ENCODE measurements around the gene MDFIC.

DNA sequence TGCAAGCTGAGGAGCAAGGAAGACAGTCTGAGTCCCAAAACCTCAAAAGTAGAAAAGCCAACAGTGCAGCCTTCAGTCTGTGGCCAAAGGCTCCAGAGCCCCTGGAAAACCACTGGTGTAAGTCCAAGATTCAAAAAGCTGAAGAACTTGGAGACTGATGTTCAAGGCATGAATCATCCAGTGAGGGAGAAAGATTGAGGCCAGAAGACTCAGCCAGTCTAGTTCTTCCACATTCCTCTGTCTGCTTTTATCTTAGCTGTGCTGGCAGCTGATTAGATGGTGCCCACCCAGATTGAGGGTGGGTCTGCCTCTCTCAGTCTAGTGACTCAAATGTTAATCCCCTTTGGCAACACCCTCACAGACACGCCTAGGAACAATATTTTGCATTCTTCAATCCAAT, 20.1 kb upstream of the MDFIC start:
- TF ChIP-seq EZH2 (IDR thresholded peaks at IDR 0.05; ENCODE audit: low read depth, unreplicated experiment) = no peak
- TF ChIP-seq, protein P1, sequence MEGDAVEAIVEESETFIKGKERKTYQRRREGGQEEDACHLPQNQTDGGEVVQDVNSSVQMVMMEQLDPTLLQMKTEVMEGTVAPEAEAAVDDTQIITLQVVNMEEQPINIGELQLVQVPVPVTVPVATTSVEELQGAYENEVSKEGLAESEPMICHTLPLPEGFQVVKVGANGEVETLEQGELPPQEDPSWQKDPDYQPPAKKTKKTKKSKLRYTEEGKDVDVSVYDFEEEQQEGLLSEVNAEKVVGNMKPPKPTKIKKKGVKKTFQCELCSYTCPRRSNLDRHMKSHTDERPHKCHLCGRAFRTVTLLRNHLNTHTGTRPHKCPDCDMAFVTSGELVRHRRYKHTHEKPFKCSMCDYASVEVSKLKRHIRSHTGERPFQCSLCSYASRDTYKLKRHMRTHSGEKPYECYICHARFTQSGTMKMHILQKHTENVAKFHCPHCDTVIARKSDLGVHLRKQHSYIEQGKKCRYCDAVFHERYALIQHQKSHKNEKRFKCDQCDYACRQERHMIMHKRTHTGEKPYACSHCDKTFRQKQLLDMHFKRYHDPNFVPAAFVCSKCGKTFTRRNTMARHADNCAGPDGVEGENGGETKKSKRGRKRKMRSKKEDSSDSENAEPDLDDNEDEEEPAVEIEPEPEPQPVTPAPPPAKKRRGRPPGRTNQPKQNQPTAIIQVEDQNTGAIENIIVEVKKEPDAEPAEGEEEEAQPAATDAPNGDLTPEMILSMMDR (conservative IDR thresholded peaks at IDR 0.05; ENCODE audit: low read depth in 2 of 2) = no peak
- TF ChIP-seq ZNF331 (CRISPR knock-in tag; IDR thresholded peaks at IDR 0.05; ENCODE audit: low read depth) = no peak
- TF ChIP-seq POLR2AphosphoS5 (IDR thresholded peaks at IDR 0.05; ENCODE audit: low read depth) = no peak
- TF ChIP-seq, protein P2, sequence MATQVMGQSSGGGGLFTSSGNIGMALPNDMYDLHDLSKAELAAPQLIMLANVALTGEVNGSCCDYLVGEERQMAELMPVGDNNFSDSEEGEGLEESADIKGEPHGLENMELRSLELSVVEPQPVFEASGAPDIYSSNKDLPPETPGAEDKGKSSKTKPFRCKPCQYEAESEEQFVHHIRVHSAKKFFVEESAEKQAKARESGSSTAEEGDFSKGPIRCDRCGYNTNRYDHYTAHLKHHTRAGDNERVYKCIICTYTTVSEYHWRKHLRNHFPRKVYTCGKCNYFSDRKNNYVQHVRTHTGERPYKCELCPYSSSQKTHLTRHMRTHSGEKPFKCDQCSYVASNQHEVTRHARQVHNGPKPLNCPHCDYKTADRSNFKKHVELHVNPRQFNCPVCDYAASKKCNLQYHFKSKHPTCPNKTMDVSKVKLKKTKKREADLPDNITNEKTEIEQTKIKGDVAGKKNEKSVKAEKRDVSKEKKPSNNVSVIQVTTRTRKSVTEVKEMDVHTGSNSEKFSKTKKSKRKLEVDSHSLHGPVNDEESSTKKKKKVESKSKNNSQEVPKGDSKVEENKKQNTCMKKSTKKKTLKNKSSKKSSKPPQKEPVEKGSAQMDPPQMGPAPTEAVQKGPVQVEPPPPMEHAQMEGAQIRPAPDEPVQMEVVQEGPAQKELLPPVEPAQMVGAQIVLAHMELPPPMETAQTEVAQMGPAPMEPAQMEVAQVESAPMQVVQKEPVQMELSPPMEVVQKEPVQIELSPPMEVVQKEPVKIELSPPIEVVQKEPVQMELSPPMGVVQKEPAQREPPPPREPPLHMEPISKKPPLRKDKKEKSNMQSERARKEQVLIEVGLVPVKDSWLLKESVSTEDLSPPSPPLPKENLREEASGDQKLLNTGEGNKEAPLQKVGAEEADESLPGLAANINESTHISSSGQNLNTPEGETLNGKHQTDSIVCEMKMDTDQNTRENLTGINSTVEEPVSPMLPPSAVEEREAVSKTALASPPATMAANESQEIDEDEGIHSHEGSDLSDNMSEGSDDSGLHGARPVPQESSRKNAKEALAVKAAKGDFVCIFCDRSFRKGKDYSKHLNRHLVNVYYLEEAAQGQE (IDR thresholded peaks at IDR 0.05; ENCODE audit: unreplicated experiment) = no peak
- no peak for TF ChIP-seq EZH2phosphoT487 (IDR thresholded peaks at IDR 0.05; ENCODE audit: unreplicated experiment)
- TF ChIP-seq, protein P3, sequence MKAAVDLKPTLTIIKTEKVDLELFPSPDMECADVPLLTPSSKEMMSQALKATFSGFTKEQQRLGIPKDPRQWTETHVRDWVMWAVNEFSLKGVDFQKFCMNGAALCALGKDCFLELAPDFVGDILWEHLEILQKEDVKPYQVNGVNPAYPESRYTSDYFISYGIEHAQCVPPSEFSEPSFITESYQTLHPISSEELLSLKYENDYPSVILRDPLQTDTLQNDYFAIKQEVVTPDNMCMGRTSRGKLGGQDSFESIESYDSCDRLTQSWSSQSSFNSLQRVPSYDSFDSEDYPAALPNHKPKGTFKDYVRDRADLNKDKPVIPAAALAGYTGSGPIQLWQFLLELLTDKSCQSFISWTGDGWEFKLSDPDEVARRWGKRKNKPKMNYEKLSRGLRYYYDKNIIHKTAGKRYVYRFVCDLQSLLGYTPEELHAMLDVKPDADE (IDR thresholded peaks at IDR 0.05) = no peak
- TF ChIP-seq CREB1 (CRISPR knock-in tag; IDR thresholded peaks at IDR 0.05; ENCODE audit: low read depth) = no peak
- TF ChIP-seq NANOG (IDR thresholded peaks at IDR 0.05; ENCODE audit: borderline replicate concordance) = no peak
- no peak for TF ChIP-seq ZNF114 (CRISPR knock-in tag; IDR thresholded peaks at IDR 0.05)
- TF ChIP-seq JUNB (IDR thresholded peaks at IDR 0.05; ENCODE audit: unreplicated experiment) = no peak
- TF ChIP-seq STAT1 (IDR thresholded peaks at IDR 0.05; ENCODE audit: unreplicated experiment) = no peak
